Measurements from ENCODE around the gene SMYD1. TPM values are rescaled to one million over a fixed set of nuclear protein-coding genes. Genes with fewer than 3 reads are reported as not detected.

The SMYD1 gene
- total RNA-seq, 1 experiment from 2014 or later, result not detected

GRCh38 chr2:88069117-88069516 is 1.5 kb downstream of the SMYD1 start:
- ChIA-PET POLR2A (no interaction called here), CTCF (no interaction called here)
- Histone ChIP-seq H3K4me3 (ENCODE audit: low read depth in 2 of 2, low read length in 2 of 2) (no peak overlapping the region), H3K27me3 (ENCODE audit: control insufficient read depth, insufficient read depth, low read length) (0 out of 2 replicates have a peak, but pooled peaks cover 2% of the 10 kb centered on the region), H3K27ac (ENCODE audit: low read length) (no peak overlapping the region), H3K4me1 (ENCODE audit: control insufficient read depth, insufficient read depth, low read length) (no peaks in the 10 kb centered on the region), H3K36me3 (ENCODE audit: control insufficient read depth, insufficient read depth, low read length) (no peaks in the 10 kb centered on the region), H3K9me3 (ENCODE audit: control insufficient read depth, insufficient read depth, low read depth, low read length) (no peaks in the 10 kb centered on the region)
- TF ChIP-seq REST (IDR thresholded peaks at IDR 0.05; ENCODE audit: insufficient read depth in 1 of 2, low read depth in 2 of 2, low read length in 1 of 2), result no peak
- no TSS peak for BruUV-seq (replicated peaks)
- no peak for DNase-seq (ENCODE audit: low read depth, low spot score)
- in situ Hi-C loops (cut with HindIII; ENCODE audit: low pct_unique_long_range_greater_than_20kb, low sequenced_read_pairs) (no loop called here), intact Hi-C loops (cut with micrococcal nuclease; ENCODE audit: unreplicated experiment) (no loop called here)
- no peak for ATAC-seq

GRCh38 chr2:88070055-88070454 is 2.4 kb downstream of the SMYD1 start:
- no peak for ATAC-seq
- Histone ChIP-seq H3K36me3 (ENCODE audit: control insufficient read depth, insufficient read depth, low read length) (no peaks in the 10 kb centered on the region), H3K9me3 (ENCODE audit: control insufficient read depth, insufficient read depth, low read depth, low read length) (no peaks in the 10 kb centered on the region), H3K4me1 (ENCODE audit: control insufficient read depth, insufficient read depth, low read length) (no peaks in the 10 kb centered on the region), H3K27ac (ENCODE audit: low read length) (no peak overlapping the region), H3K27me3 (ENCODE audit: control insufficient read depth, insufficient read depth, low read length) (0 out of 2 replicates have a peak, but pooled peaks cover 2% of the 10 kb centered on the region), H3K4me3 (ENCODE audit: low read depth in 2 of 2, low read length in 2 of 2) (no peak overlapping the region)
- CTCF ChIA-PET, result no interaction called here
- BruUV-seq (replicated peaks), result no TSS peak
- intact Hi-C loops (cut with micrococcal nuclease; ENCODE audit: unreplicated experiment), result loop anchor here (10.0 kb wide), 1 partner anchor 255 kb away; no protein-coding TSS in a partner anchor
- TF ChIP-seq CTCF (IDR thresholded peaks at IDR 0.05) (no peak), SIN3A (IDR thresholded peaks at IDR 0.05; ENCODE audit: borderline replicate concordance, insufficient read depth, low read depth, low read length) (no peak), REST (IDR thresholded peaks at IDR 0.05; ENCODE audit: insufficient read depth in 1 of 2, low read depth in 2 of 2, low read length in 1 of 2) (no peak), POLR2AphosphoS5 (IDR thresholded peaks at IDR 0.05; ENCODE audit: low read depth, low read length) (no peak), TCF7L2 (IDR thresholded peaks at IDR 0.05; ENCODE audit: low read depth, low read length) (no peak)
- in situ Hi-C loops (cut with HindIII; ENCODE audit: low pct_unique_long_range_greater_than_20kb, low sequenced_read_pairs), result no loop called here
- no peak for DNase-seq (ENCODE audit: low read depth, low spot score)
- POLR2A ChIA-PET, result no interaction called here

All from Panc1 (cell line).